ENCODE measurements around the gene AGPS.

AGPS gene

DNA sequence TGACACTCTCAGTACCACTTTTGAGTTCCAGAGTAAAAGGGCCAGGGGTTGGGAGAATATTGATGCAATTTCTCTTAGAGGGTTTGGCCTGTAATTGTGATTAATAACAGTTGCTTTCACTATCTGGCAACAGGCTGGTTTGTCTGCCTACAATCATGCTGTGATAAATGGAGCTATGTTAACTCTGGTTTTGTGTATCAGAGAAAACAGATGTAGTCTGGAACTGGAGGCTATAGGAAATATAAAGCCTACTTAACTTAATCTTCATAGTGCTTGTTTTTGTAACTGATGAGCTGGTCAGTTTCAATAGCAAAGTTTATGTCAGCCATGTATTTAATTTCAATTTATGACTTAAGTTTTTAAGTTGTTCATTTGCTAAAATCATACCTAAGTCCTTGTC is 138.0 kb downstream of the AGPS start:
- no peaks in the 10 kb centered on the region for H3K4me1 Mint-ChIP-seq (ENCODE audit: low read depth)
- H3K27ac Mint-ChIP-seq, result no peak overlapping the region
- no peaks in the 10 kb centered on the region for H3K9me3 Mint-ChIP-seq
- no peaks in the 10 kb centered on the region for H3K27me3 Mint-ChIP-seq
- H3K36me3 Mint-ChIP-seq (ENCODE audit: low read depth), result peaks cover 33% of the 10 kb centered on the region
- no peak for DNase-seq
- H3K4me3 Mint-ChIP-seq, result no peak overlapping the region

DNA sequence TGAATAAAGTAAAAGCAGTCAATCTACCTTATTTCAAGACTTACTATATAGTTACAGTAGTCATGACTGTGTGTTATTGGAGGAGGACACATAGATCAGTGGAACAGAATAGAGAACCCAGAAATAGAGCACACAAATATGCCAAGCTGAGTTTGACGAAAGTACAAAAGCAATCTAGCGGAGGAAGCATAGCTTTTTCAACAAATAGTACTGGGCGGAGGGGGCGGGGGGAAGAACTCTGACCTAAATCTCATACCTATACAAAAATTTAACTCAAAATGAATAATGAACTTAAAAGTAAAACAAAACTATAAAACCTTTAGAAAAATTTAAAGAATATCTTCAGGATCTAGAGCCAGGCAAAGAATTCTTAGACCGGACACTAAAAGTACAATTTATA is 139.1 kb downstream of the AGPS start:
- Mint-ChIP-seq H3K36me3 (ENCODE audit: low read depth) (peaks cover 28% of the 10 kb centered on the region), H3K9me3 (no peaks in the 10 kb centered on the region), H3K4me3 (no peak overlapping the region), H3K4me1 (ENCODE audit: low read depth) (no peaks in the 10 kb centered on the region), H3K27ac (no peak overlapping the region), H3K27me3 (no peaks in the 10 kb centered on the region)
- DNase-seq, result no peak

DNA sequence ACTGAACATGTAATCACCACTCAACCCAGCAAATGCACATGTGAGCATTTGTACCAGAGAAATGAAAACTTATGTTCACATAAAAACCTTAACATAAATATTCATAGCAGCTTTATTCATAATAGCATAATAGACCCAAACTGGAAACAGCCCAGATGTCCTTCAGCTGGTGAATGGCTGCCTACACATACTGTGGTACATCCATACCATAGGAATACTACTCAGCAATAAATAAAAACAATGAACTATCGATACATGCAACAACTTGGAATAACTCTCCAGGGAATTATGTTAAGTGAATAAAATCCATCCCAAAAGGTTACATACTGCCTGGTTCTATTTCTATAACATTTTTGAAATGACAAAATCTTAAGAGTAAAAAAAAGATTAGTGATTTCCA is 140.0 kb downstream of the AGPS start:
- H3K36me3 Mint-ChIP-seq (ENCODE audit: low read depth), result peaks cover 26% of the 10 kb centered on the region
- no peak overlapping the region for H3K27ac Mint-ChIP-seq
- no peaks in the 10 kb centered on the region for H3K9me3 Mint-ChIP-seq
- H3K4me3 Mint-ChIP-seq, result no peak overlapping the region
- no peak for DNase-seq
- no peaks in the 10 kb centered on the region for H3K4me1 Mint-ChIP-seq (ENCODE audit: low read depth)
- H3K27me3 Mint-ChIP-seq, result no peaks in the 10 kb centered on the region

DNA sequence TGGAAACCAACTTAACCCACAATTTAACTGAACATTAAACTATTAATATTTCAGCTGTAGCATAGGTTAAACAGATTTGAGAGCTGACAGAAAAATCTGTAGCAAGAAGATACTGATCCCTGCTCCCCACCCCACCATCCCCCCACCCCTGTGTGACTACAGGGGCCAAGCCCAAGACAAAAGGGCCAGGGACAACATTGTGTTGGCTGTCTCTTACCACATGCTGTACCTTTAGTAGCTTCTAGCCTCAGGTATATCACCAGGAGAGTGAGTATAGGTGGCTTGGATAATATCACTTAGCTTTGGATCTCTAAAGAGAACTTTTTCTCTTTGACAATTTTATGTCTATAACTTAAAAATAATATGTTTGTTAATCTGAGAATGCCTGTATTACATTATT is 140.7 kb downstream of the AGPS start:
- peaks cover 28% of the 10 kb centered on the region for H3K36me3 Mint-ChIP-seq (ENCODE audit: low read depth)
- H3K27ac Mint-ChIP-seq, result no peak overlapping the region

GRCh38 chr2:177535000-177535399 is 142.4 kb downstream of the AGPS start:
- H3K27me3 Mint-ChIP-seq, result no peaks in the 10 kb centered on the region
- H3K4me3 Mint-ChIP-seq, result no peak overlapping the region
- no peak for DNase-seq
- no peaks in the 10 kb centered on the region for H3K4me1 Mint-ChIP-seq (ENCODE audit: low read depth)
- no peaks in the 10 kb centered on the region for H3K9me3 Mint-ChIP-seq
- no peak overlapping the region for H3K27ac Mint-ChIP-seq
- peaks cover 34% of the 10 kb centered on the region for H3K36me3 Mint-ChIP-seq (ENCODE audit: low read depth)

More for the DNA sequence above, 140.7 kb downstream of the AGPS start:
- no peak overlapping the region for H3K4me3 Mint-ChIP-seq
- H3K9me3 Mint-ChIP-seq, result no peaks in the 10 kb centered on the region
- no peaks in the 10 kb centered on the region for H3K4me1 Mint-ChIP-seq (ENCODE audit: low read depth)
- DNase-seq, result no peak
- H3K27me3 Mint-ChIP-seq, result no peaks in the 10 kb centered on the region

- Mint-ChIP-seq H3K27me3 (no peaks in the 10 kb centered on the region), H3K9me3 (no peaks in the 10 kb centered on the region), H3K36me3 (ENCODE audit: low read depth) (peaks cover 31% of the 10 kb centered on the region), H3K27ac (no peak overlapping the region), H3K4me1 (ENCODE audit: low read depth) (peaks cover under 1% of the 10 kb centered on the region), H3K4me3 (no peak overlapping the region)
- DNase-seq, result no peak
These were observed 143.5 kb downstream of the AGPS start for GRCh38 chr2:177535958-177536504.

- DNase-seq, result no peak
- Mint-ChIP-seq H3K27me3 (no peaks in the 10 kb centered on the region), H3K36me3 (ENCODE audit: low read depth) (peaks cover 28% of the 10 kb centered on the region), H3K27ac (no peak overlapping the region), H3K4me1 (ENCODE audit: low read depth) (peaks cover 2% of the 10 kb centered on the region), H3K9me3 (no peaks in the 10 kb centered on the region), H3K4me3 (no peak overlapping the region)
These were observed 144.6 kb downstream of the AGPS start for GRCh38 chr2:177537213-177537612.

- Mint-ChIP-seq H3K36me3 (ENCODE audit: low read depth) (peaks cover 27% of the 10 kb centered on the region), H3K4me3 (no peak overlapping the region), H3K27ac (no peak overlapping the region), H3K4me1 (ENCODE audit: low read depth) (peaks cover 2% of the 10 kb centered on the region), H3K27me3 (no peaks in the 10 kb centered on the region), H3K9me3 (no peaks in the 10 kb centered on the region)
- no peak for DNase-seq
These were observed 145.1 kb downstream of the AGPS start for GRCh38 chr2:177537636-177538035.

GRCh38 chr2:177538323-177538722 is 145.8 kb downstream of the AGPS start:
- H3K27me3 Mint-ChIP-seq, result no peaks in the 10 kb centered on the region
- H3K4me1 Mint-ChIP-seq (ENCODE audit: low read depth), result peaks cover 2% of the 10 kb centered on the region
- H3K4me3 Mint-ChIP-seq, result no peak overlapping the region
- DNase-seq, result no peak
- no peaks in the 10 kb centered on the region for H3K9me3 Mint-ChIP-seq
- H3K36me3 Mint-ChIP-seq (ENCODE audit: low read depth), result peaks cover 26% of the 10 kb centered on the region
- H3K27ac Mint-ChIP-seq, result no peak overlapping the region

DNA sequence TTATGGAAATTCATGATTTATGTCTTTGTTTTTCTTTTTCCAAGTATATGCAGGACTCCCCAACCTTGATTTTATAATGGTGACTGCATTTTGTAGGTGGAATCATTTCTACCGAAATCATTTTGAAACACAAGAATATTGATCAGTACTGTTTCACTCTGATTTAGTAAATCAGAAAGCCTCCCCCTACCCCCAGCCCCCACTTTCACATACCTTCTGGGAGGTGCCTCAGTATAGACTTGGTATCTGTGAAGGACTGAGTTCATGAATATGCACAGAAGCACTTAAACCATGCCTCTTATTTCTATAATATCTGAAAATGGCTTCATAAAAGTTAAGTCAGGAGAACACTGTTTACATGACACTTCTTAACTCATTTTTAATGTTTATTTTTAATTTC is 147.7 kb downstream of the AGPS start:
- H3K27ac Mint-ChIP-seq, result no peak overlapping the region
- H3K4me3 Mint-ChIP-seq, result no peak overlapping the region
- peaks cover 3% of the 10 kb centered on the region for H3K4me1 Mint-ChIP-seq (ENCODE audit: low read depth)
- H3K9me3 Mint-ChIP-seq, result no peaks in the 10 kb centered on the region
- H3K27me3 Mint-ChIP-seq, result no peaks in the 10 kb centered on the region
- peaks cover 18% of the 10 kb centered on the region for H3K36me3 Mint-ChIP-seq (ENCODE audit: low read depth)
- DNase-seq, result no peak

DNA sequence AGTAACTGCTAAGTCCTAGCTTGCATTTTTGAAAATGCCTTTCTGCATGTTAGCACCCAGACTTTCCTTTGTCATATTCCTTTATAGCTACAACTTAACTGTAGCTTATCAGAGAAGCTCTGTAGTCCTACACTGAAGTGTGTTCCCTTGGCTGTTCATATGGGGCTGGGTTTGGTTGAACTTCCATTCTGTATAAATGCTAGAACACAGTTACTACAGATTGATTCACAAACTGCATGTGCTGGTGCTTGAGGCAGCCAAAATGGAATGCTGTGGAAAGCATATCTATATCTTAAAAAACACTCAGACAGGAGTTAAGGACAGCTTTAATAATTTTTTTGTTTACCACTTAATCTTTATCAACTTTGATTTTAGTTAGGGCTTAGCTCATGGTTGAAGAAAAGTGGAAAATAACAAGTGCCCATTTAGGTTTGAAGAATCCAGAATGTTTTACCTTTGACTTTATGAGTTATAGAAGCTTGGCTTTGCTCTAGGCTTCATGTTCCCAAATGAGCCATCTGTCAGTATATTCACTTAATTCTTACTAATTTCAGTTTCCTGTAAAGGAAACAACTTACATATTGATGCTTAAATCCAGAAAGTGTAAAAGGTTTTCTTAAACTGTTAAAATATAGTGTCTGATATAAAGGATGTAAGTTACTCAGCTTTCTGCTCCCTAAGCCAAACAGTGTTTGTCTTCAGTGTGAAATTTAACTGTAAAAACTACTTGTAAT is 148.9 kb downstream of the AGPS start:
- H3K27ac Mint-ChIP-seq, result no peak overlapping the region

GRCh38 chr2:177542396-177542795 is 149.8 kb downstream of the AGPS start:
- Mint-ChIP-seq H3K27ac (no peak overlapping the region), H3K4me3 (no peak overlapping the region), H3K36me3 (ENCODE audit: low read depth) (peaks cover 14% of the 10 kb centered on the region), H3K9me3 (no peaks in the 10 kb centered on the region), H3K27me3 (no peaks in the 10 kb centered on the region), H3K4me1 (ENCODE audit: low read depth) (peaks cover 10% of the 10 kb centered on the region)
- DNase-seq, result no peak

More for the DNA sequence above, 148.9 kb downstream of the AGPS start:
- no peak for DNase-seq
- Mint-ChIP-seq H3K4me1 (ENCODE audit: low read depth) (peaks cover 4% of the 10 kb centered on the region), H3K36me3 (ENCODE audit: low read depth) (peaks cover 16% of the 10 kb centered on the region), H3K27me3 (no peaks in the 10 kb centered on the region), H3K9me3 (no peaks in the 10 kb centered on the region), H3K4me3 (no peak overlapping the region)

GRCh38 chr2:177543007-177543760 is 150.6 kb downstream of the AGPS start:
- no peak for DNase-seq
- H3K27ac Mint-ChIP-seq, result no peak overlapping the region
- H3K4me1 Mint-ChIP-seq (ENCODE audit: low read depth), result peaks cover 10% of the 10 kb centered on the region
- no peak overlapping the region for H3K4me3 Mint-ChIP-seq
- peaks cover 7% of the 10 kb centered on the region for H3K36me3 Mint-ChIP-seq (ENCODE audit: low read depth)
- H3K27me3 Mint-ChIP-seq, result no peaks in the 10 kb centered on the region
- H3K9me3 Mint-ChIP-seq, result no peaks in the 10 kb centered on the region

DNA sequence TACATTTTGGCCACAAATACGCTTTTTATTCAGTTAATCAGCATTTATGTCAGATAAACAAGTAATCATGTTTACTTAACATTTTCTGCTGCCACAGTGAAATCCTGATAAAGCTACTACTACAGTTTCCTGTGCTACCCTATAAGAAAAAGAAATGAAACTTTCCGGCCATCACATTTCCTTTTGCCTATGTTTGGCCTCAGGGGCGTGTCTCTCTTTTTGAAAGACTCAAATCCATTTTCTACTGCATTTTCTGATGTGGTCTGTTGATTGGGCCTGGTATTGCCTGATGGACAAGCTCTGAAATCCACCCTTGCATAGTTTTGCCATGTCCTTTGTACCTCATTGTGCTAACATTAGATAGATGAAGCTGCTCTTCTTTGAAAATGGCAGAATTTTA is 152.6 kb downstream of the AGPS start:
- Mint-ChIP-seq H3K27me3 (no peaks in the 10 kb centered on the region), H3K4me3 (no peak overlapping the region), H3K36me3 (ENCODE audit: low read depth) (no peaks in the 10 kb centered on the region), H3K4me1 (ENCODE audit: low read depth) (peaks cover 10% of the 10 kb centered on the region), H3K9me3 (no peaks in the 10 kb centered on the region), H3K27ac (no peak overlapping the region)
- DNase-seq, result no peak

- Mint-ChIP-seq H3K36me3 (ENCODE audit: low read depth) (no peaks in the 10 kb centered on the region), H3K27ac (no peak overlapping the region), H3K4me3 (no peak overlapping the region), H3K4me1 (ENCODE audit: low read depth) (peaks cover 10% of the 10 kb centered on the region), H3K27me3 (no peaks in the 10 kb centered on the region), H3K9me3 (no peaks in the 10 kb centered on the region)
- no peak for DNase-seq
These were observed 153.5 kb downstream of the AGPS start for GRCh38 chr2:177545981-177546585.

Measured in activated T-cell treated with anti-CD3 and anti-CD28 coated beads, Interleukin-2, amount 50 U/mL, for 24 hours (primary cell).